ENCODE measurements around the gene APOBEC4.

The APOBEC4 gene

GRCh38 chr1:183652547-183653461, at the start of gene APOBEC4:
Gene APOBEC4, minus strand, starts transcription at chr1:183653316. Its CDS starts 4,535 bp downstream, at chr1:183648781.
- ChIA-PET CTCF (interaction anchor here (1.0 to 6.2 kb wide), 5 partner anchors 32 to 291 kb away, joined by 3 to 284 read pairs (median 5); no protein-coding TSS in a partner anchor), POLR2A (no interaction called here)
- no peak for DNase-seq (ENCODE audit: low read depth, low spot score)

GRCh38 chr1:183702813-183703198, 49.7 kb upstream of the APOBEC4 start:
- H3K4me3 ChIP-seq (ENCODE audit: low read depth, low read length), result no peak overlapping the region
- DNase-seq (ENCODE audit: low read depth, low spot score), result no peak
- POLR2A ChIA-PET, result no interaction called here
- CTCF ChIA-PET, result interaction anchor here (1.7 kb wide), 1 partner anchor 18 kb away, joined by 5 read pairs; no protein-coding TSS in a partner anchor
- TF ChIP-seq CTCF (IDR thresholded peaks at IDR 0.05; ENCODE audit: insufficient read depth, low read length, missing control alignments), result no peak

More at GRCh38 chr1:183652547-183653461, at the start of gene APOBEC4:
- TF ChIP-seq CTCF (IDR thresholded peaks at IDR 0.05; ENCODE audit: insufficient read depth, low read length, missing control alignments), result no peak
- H3K4me3 ChIP-seq (ENCODE audit: low read depth, low read length), result no peak within 1 kb of the TSS

- CTCF ChIA-PET, result interaction anchor here (1.1 kb wide), 1 partner anchor 17 kb away, joined by 6 read pairs; no protein-coding TSS in a partner anchor
- no peak overlapping the region for H3K4me3 ChIP-seq (ENCODE audit: low read depth, low read length)
- no peak for TF ChIP-seq CTCF (IDR thresholded peaks at IDR 0.05; ENCODE audit: insufficient read depth, low read length, missing control alignments)
- no peak for DNase-seq (ENCODE audit: low read depth, low spot score)
- POLR2A ChIA-PET, result no interaction called here
These were observed 49.1 kb upstream of the APOBEC4 start for GRCh38 chr1:183702087-183702812.

GRCh38 chr1:183699616-183700160, 46.6 kb upstream of the APOBEC4 start:
- no peak for DNase-seq (ENCODE audit: low read depth, low spot score)
- POLR2A ChIA-PET, result no interaction called here
- CTCF ChIA-PET, result interaction anchor here (1.7 to 1.8 kb wide), 2 partner anchors 15 to 216 kb away, joined by 6 to 11 read pairs; no protein-coding TSS in a partner anchor
- TF ChIP-seq CTCF (IDR thresholded peaks at IDR 0.05; ENCODE audit: insufficient read depth, low read length, missing control alignments), result no peak
- no peak overlapping the region for H3K4me3 ChIP-seq (ENCODE audit: low read depth, low read length)

GRCh38 chr1:183697814-183698590, 44.9 kb upstream of the APOBEC4 start:
- no peak for DNase-seq (ENCODE audit: low read depth, low spot score)
- no peak overlapping the region for H3K4me3 ChIP-seq (ENCODE audit: low read depth, low read length)
- ChIA-PET CTCF (interaction anchor here (1.2 to 5.5 kb wide), 3 partner anchors 12 to 42 kb away, joined by 3 to 65 read pairs (median 11); no protein-coding TSS in a partner anchor), POLR2A (no interaction called here)
- no peak for TF ChIP-seq CTCF (IDR thresholded peaks at IDR 0.05; ENCODE audit: insufficient read depth, low read length, missing control alignments)

Data from AG04449 (cell line).